HS-5 (cell line): ENCODE measurements around the gene RAD54L.
A peak's percentile ranks its signal among the peaks of the same experiment; 100 is the strongest.
"Not testable (repeated sequence)": the region's sequence is repeated elsewhere in the genome, so short reads cannot be mapped to it uniquely, and the experiment has no call there.

Source experiments
- DNase-seq: peaks from one replicate; pipeline ENCODE4 v3.0.0-alpha.2; 2012; ENCODE audit warnings: low read depth

RAD54L gene

GRCh38 chr1:46247436-46248121 is at the start of gene RAD54L:
Gene RAD54L, plus strand, starts transcription at chr1:46247763. Its CDS starts 643 bp downstream, at chr1:46248406.
- DNase-seq = peak; percentile 95

DNA sequence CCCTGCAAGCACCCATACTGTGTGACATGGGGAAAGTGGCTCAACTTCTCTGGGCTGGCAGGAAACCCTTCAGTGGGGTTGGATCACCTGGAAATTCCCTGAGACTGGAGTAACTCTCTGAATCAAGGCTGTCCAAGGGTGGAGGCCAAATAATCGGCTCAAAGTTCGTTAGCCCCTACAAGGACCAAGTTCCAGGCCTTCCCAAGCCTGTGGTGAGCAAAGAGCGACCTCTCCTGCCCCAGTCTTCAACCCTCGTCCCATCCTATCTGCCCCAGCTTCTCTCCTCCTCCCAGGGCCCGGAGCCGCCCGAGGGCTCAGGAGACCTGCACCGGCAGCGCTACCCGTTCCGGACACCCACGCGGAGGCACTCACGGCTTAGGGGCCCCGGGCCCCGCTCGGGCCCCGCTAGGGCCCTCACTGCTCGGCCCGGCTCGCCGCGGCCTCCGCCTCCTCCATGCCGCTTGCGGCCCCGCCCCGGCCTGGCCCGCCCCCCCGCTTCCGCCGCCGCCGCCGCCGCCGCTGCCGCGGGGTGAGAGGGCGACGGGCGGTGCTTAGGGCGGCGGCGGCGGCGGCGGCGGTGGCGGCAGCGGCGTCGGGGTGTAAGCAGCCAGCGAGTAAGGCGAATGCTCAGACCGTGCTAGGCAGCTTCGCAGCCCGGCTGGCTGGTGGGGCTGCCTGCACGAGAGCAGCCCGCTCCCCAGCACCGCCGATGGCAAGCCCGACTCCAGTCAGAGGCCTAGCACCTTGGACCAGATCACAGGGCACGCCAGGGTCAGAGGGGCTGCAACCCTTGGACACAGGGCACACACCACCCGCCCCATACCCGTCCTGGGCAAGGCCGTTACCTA is 49.4 kb upstream of the RAD54L start, which contains the start of gene POMGNT1:
Gene POMGNT1 (minus strand): TSS at position 471 of the 848 bp plus-strand sequence. CDS start 613 bp downstream, outside the sequence.
- no peak for DNase-seq

- no peak for DNase-seq
Observed at GRCh38 chr1:46199233-46199749, 48.3 kb upstream of the RAD54L start.

DNA sequence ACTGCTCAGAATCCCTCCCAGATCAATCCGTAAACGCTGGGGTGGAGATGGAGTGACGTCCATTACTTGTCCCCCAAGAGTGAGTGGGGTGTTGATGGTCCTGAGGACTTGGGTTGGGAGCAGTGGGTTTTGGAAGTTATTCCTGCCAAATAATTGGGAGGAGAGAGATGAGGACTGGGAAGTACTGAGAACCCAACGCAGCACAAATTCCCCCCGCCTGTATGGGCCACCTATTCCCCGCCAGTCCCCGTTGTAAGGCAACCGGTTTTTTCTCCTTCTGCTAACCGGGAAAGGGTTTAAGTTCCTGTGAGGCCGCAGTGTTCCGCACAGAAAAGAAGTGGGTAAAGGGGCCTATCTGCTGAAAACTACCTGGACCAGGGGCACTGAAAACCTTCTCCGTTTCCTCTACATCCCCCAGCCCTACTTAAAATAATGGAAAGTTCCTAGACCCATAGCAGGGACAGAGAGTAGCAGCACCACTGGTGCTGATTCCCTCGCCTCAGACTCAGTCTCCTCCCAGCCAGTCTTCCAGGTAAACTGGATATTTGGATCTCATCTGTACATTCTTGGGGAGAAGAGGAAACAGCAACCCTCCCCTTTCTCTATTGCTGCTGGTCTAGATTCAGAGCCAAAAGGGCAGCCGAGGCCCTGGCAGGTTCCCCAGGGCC is 43.7 kb upstream of the RAD54L start:
- DNase-seq = no peak

DNA sequence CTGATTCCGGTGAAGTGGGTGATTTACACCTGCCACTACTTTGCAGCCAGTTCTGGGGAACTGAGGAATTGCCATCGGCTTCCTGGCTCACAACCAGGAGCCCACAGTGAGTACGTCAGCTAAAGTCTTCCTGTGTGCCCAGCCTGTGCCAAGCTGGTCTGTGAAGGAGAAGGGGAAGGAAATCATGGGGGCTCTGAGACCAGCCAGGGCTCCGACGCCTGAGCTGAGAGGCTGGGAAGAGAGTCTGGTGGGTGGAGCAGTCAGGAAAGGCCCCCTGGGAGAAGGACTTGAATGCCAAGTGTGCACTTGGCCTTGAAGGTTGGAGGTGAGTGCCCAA is 43.2 kb upstream of the RAD54L start:
- no peak for DNase-seq

DNA sequence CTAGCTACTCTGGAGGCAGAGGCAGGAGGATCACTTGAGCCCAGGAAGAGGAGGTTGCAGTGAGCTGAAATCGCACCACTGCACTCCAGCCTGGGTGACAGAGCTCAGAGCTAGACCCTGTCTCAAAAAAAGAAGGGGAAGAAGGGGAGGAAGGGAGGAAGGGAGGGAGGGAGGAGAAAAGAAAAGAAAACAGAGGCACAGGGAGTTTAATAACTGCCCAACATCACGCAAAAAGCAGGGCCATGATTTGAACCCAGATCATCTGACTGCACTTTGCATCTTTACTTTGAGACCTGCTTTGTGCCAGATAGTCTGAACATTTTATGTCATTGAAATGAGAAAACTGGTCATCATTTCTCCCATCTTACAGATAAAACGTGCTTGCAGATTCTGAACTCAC is 42.4 kb upstream of the RAD54L start:
- no peak for DNase-seq

- no peak for DNase-seq
Observed at GRCh38 chr1:46205791-46206190, 41.8 kb upstream of the RAD54L start.

- no peak for DNase-seq
Observed at GRCh38 chr1:46206399-46206798, 41.2 kb upstream of the RAD54L start.

GRCh38 chr1:46210561-46210960 is 37.0 kb upstream of the RAD54L start:
- no peak for DNase-seq

GRCh38 chr1:46211051-46211450 is 36.5 kb upstream of the RAD54L start:
- no peak for DNase-seq

DNA sequence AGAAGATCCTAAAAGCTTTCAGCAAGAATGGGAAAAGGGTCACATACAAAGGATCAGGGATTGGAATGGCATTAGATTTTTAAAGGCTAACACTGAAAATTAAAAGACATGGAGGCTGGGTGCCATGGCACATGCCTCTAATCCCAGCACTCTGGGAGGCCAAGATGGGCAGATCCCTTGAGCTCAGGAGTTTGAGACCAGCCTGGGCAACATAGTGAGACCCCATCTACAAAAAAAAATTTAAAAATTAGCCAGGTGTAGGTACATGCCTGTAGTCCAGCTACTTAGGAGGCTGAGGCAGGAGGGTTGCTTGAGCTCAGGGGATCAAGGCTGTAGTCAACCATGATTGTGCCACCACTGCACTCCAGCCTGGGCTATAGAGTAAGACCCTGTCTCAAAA is 32.1 kb upstream of the RAD54L start:
- no peak for DNase-seq

DNA sequence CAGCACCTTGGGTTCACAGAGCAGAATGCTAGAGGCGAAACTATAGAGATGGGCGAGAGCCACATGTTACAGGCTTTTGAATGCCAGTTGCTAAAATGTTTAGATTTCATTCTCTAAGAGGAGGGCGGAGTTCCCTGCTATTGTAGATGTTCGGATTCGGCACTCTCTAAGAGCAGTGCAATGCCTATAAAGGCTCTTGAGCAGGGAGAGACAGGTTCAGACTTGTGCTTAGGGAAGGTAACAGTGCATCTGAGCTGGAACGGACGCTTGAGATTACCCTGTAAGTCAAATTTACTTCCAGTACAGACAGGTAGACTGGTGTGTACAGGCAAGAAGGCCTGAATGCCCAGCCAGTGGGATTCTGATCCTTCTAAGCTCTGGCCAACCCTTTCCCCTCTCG is 29.1 kb upstream of the RAD54L start:
- DNase-seq = no peak

- DNase-seq = no peak
Observed at GRCh38 chr1:46219551-46220520, 27.7 kb upstream of the RAD54L start.

- no peak for DNase-seq
Observed at GRCh38 chr1:46220808-46221207, 26.8 kb upstream of the RAD54L start.

GRCh38 chr1:46221749-46222148 is 25.8 kb upstream of the RAD54L start:
- no peak for DNase-seq

- not testable (repeated sequence) for DNase-seq
Observed at GRCh38 chr1:46223055-46223454, 24.5 kb upstream of the RAD54L start.

DNA sequence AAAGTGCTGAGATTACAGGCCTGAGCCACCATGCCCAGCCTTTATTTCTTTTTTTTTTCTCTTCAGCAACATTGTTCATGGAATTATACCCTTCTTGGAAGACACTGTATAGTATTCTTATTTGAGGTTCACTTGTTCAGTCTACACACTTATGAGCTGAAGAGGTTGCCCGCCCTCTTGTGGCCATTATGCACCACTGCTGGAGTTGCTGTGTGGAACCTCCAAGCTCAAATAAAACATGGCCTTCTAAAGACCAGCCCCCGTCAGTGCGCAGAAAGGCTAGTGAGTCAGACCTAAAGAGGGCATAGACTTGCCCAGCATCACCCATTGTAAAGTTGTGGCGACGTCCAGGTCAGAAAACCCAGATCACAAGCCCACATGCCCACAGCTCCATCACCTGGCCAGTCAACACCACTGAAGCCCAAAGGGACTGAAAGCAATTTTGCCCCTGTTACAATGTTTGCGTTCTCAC is 24.1 kb upstream of the RAD54L start:
- peak; percentile 85 for DNase-seq

GRCh38 chr1:46224966-46225365 is 22.6 kb upstream of the RAD54L start:
- DNase-seq = no peak

- not testable (repeated sequence) for DNase-seq
Observed at GRCh38 chr1:46231231-46231630, 16.3 kb upstream of the RAD54L start.

DNA sequence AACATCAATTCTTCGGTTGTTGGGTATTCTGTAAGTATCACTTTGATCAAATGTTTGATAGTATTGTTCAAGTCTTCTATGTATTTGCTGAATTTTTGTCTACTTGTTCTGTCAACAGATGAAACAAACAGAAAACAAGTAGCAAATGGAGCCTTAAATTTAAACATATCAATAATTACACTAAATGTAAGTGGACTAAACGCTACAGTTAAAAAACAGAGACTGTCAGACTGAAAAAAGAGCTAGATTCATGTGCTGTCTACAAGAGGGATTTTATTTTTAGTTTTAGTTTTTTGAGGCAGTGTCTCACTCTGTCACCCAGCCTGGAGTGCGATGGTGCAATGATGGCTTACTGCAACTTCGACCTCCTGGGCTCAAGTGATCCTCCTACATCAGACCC is 10.7 kb upstream of the RAD54L start:
- no peak for DNase-seq

DNA sequence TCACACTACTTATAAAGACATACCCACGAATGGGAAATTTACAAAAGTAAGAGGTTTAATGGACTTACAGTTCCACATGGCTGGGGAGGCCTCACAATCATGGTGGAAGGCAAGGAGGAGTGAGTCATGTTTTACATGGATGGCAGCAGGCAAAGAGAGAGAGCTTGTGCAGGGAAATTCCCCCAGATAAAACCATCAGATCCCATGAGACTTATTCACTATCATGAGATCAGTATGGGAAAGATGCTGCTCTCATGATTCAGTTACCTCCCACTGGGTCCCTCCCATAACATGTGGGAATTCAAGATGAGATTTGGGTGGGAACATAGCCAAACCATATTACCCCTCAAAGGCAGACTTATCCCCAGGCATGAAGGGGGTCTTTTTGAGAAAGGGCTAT is 8.7 kb upstream of the RAD54L start:
- DNase-seq = not testable (repeated sequence)
